HG03175 (cell line): ENCODE results near the gene FAM32A.

Experiments used
- ATAC-seq: cut with Tn5 transposase; IDR thresholded peaks from one replicate; pipeline ENCODE4 v1.9.1; 2021; ENCODE audit warnings: mild to moderate bottlenecking, moderate library complexity; ENCODE audit not compliant: unreplicated experiment

Gene FAM32A

DNA sequence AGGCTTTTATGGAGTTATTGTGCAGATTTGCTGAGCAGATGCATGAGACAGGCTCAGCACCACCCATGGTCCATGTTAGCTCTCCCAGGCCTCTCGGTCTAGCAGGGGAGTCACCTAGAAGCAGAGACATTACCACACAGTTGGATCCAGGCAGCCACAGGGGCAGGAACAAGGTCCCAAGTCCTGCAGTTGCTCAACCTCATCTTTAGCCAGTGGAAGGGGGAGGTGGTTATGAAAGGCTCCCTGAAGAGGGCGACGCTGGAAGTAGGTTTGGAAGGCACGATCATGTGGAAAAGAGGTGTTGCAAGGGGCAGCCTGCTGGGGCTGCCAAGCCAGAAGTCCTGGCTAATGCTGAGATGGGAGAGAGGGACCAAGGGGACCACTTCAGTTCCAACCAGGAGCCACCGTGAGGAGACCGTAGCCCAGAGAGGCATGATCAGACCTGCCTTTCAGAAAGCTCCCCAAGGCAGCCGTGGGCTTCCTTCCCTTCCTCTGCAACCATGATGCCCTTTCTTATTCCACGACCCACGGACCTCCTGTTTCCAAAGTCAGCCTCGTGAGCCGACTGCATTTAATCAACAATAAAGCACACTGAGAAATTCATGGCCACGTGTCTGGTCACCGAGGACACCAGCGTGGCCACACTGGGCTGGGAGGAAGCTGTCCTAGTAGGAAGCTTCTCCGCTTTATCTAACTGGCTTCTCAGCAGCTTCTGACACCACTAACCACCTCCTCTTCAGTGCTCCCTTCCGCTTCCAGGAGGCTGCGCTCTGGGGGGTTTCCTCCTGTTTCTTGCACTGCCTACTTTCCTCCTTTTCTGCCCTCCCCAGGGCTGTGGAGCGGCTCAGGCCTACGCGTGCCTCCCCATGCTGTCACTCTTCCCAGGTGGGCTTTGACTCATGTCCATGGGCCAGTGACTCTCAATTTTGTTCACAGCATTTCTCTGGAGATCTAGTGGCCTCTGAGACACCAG, 15.1 kb downstream of the FAM32A start:
- ATAC-seq, result no peak

DNA sequence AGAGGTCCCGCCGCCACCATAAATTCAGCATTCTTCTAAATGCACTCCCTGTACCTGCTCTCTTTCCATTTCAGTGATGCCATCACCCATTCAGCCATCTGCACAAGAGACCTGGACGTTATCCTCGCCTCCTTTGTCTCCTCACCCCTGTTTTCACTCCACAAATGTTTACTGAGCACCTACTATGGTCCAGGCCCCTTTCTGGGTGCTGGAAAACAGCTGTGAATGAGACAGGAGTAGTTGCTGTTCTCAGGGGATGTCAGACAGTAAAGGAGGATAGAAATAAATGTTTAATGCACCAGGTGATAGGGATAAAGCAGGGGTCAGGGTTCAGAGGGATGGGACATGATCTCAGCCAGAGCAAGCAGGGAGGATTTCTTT, 15.8 kb downstream of the FAM32A start:
- ATAC-seq, result no peak

DNA sequence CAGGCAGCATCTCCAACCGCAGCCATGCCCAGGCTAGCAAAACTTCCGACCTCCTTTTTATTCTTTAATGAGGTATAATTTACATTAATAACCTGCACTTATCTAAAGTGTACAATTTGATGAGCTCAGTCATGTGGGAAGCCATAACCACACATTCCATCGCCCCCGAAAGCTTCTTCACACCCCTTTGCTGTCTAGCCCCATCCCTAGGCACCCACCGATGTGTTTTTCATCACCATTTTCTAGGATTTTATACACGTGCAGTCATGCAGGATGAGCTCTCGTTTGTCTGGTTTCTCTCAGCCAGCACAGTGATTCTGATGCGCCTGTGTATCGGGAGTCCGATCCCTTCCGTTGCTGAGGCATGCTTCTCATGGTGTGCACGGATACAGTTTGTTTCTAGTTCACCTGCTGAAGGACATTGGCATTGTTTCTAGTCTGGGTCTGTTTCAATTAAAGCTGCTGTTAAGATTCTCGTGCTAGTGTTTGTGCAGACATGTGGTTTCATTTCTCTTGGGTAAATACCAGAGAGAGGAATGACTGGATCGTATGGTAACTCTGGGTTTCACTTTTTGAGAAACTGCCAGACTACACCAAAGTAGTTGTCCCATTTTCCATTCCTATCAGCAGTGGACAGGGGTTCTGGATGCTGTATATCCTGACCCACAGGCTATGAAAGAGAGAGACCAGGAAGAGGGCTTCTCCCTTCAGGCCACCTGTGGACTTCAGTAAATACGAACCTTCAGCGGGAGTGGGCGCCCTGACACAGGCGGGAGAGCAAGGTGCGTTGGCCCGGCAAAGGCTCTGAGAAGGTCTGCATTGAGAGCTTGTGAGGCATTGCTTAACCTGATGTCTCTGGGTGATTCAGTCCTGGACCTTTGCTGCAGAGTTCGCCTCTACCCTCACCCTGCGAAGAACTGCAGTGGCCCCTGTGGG, 17.4 kb downstream of the FAM32A start:
- no peak for ATAC-seq

- ATAC-seq, result no peak
Observed at GRCh38 chr19:16203256-16204004, 18.2 kb downstream of the FAM32A start.

DNA sequence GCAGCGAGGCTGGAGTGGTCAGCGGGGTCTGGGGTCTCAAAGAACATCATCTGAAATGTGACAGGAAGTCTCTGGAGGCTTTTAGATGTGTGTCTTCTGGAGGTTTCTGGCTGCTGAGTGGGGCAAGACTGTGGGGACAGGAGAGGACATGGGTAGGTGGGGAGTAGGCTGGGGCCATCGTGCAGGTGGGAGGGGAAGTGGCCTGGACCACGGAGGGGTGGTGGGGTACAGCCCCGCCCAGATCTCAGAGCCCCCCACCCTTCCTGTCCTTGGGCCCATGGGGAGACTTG, 18.7 kb downstream of the FAM32A start:
- ATAC-seq, result no peak

- no peak for ATAC-seq
Observed at GRCh38 chr19:16205205-16206045, 20.2 kb downstream of the FAM32A start.

DNA sequence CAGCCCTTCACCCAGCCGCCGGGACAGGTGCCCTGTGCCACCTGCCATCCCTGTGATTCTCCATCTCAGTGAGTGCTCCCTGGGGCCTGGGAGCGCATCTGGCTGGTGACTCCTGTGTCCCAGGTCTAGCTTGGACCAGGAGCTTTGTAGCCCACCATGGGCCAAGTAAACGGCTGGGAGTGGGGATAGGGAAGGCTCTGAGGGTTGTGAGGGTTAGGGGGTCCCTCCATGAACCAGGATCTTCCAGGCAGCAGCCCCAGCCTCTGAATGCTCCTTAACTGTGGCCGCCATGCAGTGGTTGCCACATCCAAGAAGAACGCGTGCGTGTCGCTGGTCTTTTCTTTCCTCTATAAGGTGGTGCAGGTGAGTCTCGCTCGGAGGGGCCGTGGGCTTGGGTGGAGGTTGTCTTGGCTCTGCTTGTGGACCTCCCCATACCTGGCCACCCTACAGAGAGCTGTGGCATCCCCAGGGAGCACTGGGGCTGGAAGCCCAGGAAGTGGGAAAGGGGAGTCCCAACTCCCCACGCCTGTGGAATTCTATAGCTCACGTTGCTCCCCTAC, 20.9 kb downstream of the FAM32A start:
- no peak for ATAC-seq

DNA sequence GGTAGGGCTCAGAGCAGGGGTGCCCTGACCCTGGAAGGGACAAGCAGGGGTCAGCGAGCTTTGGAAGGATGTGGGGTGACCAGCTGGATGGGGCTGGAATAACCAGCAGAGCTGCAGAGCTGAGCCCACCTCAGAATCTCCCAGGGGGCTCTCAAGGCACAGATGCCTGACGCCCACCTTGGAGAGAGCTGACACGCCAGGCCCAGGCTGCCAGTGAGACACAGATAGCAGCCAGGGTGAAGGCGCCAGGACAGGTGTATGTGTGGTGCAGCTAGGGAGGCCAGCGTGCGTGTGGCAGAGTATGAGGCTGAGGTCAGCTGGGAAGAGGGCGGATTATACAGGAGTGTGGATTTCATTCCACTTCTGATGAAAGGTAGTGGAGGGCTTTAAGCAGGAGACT, 21.4 kb downstream of the FAM32A start:
- ATAC-seq, result no peak

- no peak for ATAC-seq
Observed at GRCh38 chr19:16207063-16207462, 21.9 kb downstream of the FAM32A start.

DNA sequence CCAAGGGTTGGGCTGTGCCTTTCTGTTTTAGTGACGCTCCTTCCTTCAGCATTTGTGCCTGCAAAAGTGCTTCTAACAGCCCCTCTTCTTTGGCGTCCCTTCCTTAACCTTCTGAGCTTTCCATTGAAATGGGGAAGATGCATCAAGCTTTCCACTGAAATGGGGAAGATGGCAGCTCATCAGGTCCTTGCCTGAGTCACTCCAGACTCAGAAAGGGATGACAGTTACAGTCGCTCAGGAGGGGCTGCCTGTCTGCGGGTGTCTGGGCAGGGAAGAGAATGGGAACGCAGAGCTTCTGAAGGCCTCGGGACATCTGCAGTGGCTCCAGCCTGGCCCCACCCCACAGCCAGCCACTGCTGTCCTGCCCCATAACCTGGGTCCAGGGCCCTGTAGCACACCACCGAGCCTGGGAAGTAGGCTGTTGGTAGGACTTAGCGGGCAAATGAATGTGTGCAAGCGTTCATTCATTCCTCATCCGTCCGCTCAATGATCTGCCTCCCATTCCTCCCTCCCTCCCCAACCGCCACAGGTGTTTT, 22.3 kb downstream of the FAM32A start:
- ATAC-seq, result no peak

- ATAC-seq, result no peak
Observed at GRCh38 chr19:16208064-16208759, 23.0 kb downstream of the FAM32A start.

DNA sequence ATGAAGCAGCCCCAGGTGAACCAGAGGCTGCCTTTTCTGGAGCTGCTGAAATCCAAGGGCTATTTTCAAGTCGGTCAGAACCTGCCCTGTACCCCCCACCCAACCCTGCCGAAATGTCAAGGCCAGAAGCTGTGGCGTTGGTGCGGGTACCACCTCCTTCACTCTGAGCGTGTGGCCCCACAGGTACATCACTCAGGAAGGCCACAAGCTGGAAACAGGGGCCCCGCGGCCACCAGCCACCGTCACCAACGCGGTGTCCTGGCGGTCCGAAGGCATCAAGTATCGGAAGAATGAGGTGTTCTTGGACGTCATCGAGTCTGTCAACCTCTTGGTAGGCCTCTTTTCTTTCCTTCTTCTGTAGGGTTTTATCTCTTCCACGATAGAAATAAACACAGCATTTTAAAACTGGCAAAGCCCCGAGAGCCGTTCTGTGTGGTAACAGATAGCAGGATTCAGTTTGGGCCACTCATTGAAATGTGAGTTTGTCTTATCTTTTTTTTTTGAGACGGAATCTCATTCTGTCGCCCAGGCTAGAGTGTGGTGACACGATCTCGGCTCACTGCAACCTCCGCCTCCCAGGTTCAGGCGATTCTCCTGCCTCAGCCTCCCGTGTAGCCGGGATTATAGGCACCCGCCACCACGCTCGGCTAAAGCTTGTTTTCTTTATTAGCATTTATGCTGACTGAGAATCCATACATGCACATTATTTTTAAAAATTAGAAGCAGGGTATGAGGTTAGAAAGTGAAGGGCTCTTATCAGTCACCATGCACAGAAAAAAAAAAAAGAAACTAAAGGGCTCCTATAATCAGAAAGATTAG, 23.8 kb downstream of the FAM32A start:
- no peak for ATAC-seq

GRCh38 chr19:16210168-16210567, 25.0 kb downstream of the FAM32A start:
- ATAC-seq, result no peak

DNA sequence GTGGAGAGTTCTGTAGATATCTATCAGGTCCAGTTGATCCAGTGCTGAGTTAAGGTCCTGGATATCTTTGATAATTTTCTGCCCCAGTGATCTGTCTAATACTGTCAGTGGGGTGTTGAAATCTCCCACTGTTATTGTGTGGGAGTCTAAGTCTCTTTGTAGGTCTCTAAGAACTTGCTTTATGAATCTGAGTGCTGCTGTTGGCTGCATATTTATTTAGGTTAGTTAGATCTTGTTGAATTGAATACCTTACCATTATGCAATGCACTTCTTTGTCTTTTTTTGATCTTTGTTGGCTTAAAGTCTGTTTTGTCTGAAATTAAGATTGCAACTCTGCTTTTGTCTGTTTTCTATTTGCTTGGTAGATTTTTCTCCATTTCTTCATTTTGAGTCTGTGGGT, 27.9 kb downstream of the FAM32A start:
- no peak for ATAC-seq

- ATAC-seq, result no peak
Observed at GRCh38 chr19:16216744-16217670, 31.8 kb downstream of the FAM32A start.

DNA sequence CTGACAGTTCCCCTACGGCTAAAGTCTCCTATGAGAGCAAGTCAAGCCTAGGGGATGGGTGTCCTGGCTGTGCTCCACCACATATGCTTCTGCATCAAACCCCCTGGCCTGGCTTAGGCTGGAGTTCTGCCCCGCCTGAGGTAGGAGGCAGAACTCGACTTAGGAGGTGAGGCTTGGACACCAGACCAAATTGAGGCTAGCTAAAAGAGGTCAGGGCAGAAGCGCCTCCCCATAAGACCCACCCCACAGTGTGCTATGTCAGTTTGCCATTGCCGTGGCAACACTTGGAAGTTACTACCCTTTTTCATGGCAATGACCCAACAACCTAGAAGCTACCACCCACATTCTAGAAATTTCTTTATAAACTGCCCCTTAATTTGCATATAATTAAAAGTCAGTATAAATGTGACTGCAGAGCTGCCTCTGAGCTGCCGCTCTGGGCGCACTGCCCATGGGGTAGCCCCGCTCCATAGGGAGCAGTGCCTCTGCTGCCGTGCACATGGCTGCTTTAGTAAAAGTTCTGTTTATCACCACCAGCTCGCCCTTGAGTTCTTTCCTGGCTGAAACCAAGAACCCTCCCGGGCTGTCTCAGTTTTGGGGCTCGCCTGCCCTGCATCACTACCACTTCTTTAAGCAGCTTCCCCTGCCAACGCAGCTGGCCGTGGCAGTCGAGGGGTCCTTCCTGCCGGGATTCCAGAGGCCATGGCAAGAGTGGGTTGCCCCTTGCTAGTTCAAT, 32.7 kb downstream of the FAM32A start:
- ATAC-seq, result no peak

GRCh38 chr19:16218851-16219250, 33.6 kb downstream of the FAM32A start:
- ATAC-seq, result no peak
